ENCODE results near the gene HSPA1B.
"Not testable (repeated sequence)": the region's sequence is repeated elsewhere in the genome, so short reads cannot be mapped to it uniquely, and the experiment has no call there.

Gene HSPA1B

GRCh38 chr6:31829633-31830283 lies 2.2 kb downstream of the HSPA1B start:
- no peak for DNase-seq (ENCODE audit: low read depth)

- DNase-seq (ENCODE audit: low read depth) = no peak
These were observed 3.4 kb downstream of the HSPA1B start for GRCh38 chr6:31830886-31831335.

- no peak for DNase-seq (ENCODE audit: low read depth)
These were observed 4.0 kb downstream of the HSPA1B start for GRCh38 chr6:31831350-31832215.

GRCh38 chr6:31834367-31835250 lies 7.1 kb downstream of the HSPA1B start:
- peak; percentile 80 for DNase-seq (ENCODE audit: low read depth)

- no peak for DNase-seq (ENCODE audit: low read depth)
These were observed 8.5 kb downstream of the HSPA1B start for GRCh38 chr6:31836047-31836473.

GRCh38 chr6:31836474-31837368 lies 9.2 kb downstream of the HSPA1B start:
- DNase-seq (ENCODE audit: low read depth) = peak; percentile 51

GRCh38 chr6:31837369-31838113 lies 10.0 kb downstream of the HSPA1B start:
- DNase-seq (ENCODE audit: low read depth) = no peak

GRCh38 chr6:31838114-31838553 lies 10.6 kb downstream of the HSPA1B start:
- DNase-seq (ENCODE audit: low read depth) = not testable (repeated sequence)

GRCh38 chr6:31838968-31839367 lies 11.4 kb downstream of the HSPA1B start:
- DNase-seq (ENCODE audit: low read depth) = no peak

- DNase-seq (ENCODE audit: low read depth) = not testable (repeated sequence)
These were observed 12.2 kb downstream of the HSPA1B start for GRCh38 chr6:31839779-31840126.

- no peak for DNase-seq (ENCODE audit: low read depth)
These were observed 14.5 kb downstream of the HSPA1B start for GRCh38 chr6:31842053-31842452.

- no peak for DNase-seq (ENCODE audit: low read depth)
These were observed 17.0 kb downstream of the HSPA1B start for GRCh38 chr6:31844507-31844906.

- DNase-seq (ENCODE audit: low read depth) = no peak
These were observed 19.9 kb downstream of the HSPA1B start for GRCh38 chr6:31847276-31847978.

GRCh38 chr6:31850765-31851484 lies 23.4 kb downstream of the HSPA1B start:
- DNase-seq (ENCODE audit: low read depth) = no peak

- DNase-seq (ENCODE audit: low read depth) = no peak
These were observed 23.9 kb downstream of the HSPA1B start for GRCh38 chr6:31851485-31851832.

GRCh38 chr6:31851980-31852718 lies 24.6 kb downstream of the HSPA1B start:
- not testable (repeated sequence) for DNase-seq (ENCODE audit: low read depth)

- not testable (repeated sequence) for DNase-seq (ENCODE audit: low read depth)
These were observed 30.2 kb downstream of the HSPA1B start for GRCh38 chr6:31857774-31858173.

GRCh38 chr6:31858707-31859106 lies 31.2 kb downstream of the HSPA1B start:
- DNase-seq (ENCODE audit: low read depth) = no peak

GRCh38 chr6:31859923-31860322 lies 32.4 kb downstream of the HSPA1B start:
- no peak for DNase-seq (ENCODE audit: low read depth)
